ENCODE measurements around the gene C4BPB. TPM values are rescaled to one million over a fixed set of nuclear protein-coding genes. Genes with fewer than 3 reads are reported as not detected.

Gene C4BPB
- total and polyA plus RNA-seq, 2 donors (not counting 3 experiments of a cell fraction or from before 2014, with no cell fraction given): not detected

- Histone ChIP-seq H3K9me1 (replicated peaks; ENCODE audit: control insufficient read depth, extremely low read depth, insufficient read depth, low read length) (no peaks in the 10 kb centered on the region), H3K9me3 (replicated peaks; ENCODE audit: control insufficient read depth, insufficient read depth, low read length) (no peaks in the 10 kb centered on the region), H3K79me2 (ENCODE audit: control insufficient read depth, insufficient read depth, low read length) (no peaks in the 10 kb centered on the region), H3K9ac (replicated peaks; ENCODE audit: extremely low read depth, insufficient read depth, low read length) (no peak overlapping the region), H3K4me1 (ENCODE audit: control insufficient read depth, extremely low read depth, insufficient read depth, low read length) (no peaks in the 10 kb centered on the region), H3K4me3 (replicated peaks in 1 of 3; ENCODE audit: insufficient read depth in 1 of 3, low read depth in 1 of 3, low read length in 3 of 3) (no peak overlapping the region), H3K4me2 (ENCODE audit: insufficient read depth, low read length) (no peak overlapping the region), H4K20me1 (replicated peaks; ENCODE audit: control insufficient read depth, extremely low read depth, insufficient read depth, low read length) (no peaks in the 10 kb centered on the region), H2AFZ (ENCODE audit: low read depth, low read length) (no peak overlapping the region), H3K27me3 (ENCODE audit: control insufficient read depth in 2 of 2, insufficient read depth in 2 of 2, low read length in 2 of 2) (no peaks in the 10 kb centered on the region), H3K27ac (ENCODE audit: insufficient read depth, low read depth, low read length) (no peak overlapping the region), H3K36me3 (ENCODE audit: control insufficient read depth in 2 of 2, extremely low read depth in 1 of 2, insufficient read depth in 2 of 2, low read length in 2 of 2) (no peaks in the 10 kb centered on the region)
- FAIRE-seq (no peak), DNase-seq (ENCODE audit: low read depth, low spot score) (no peak)
- POLR2A ChIA-PET: no interaction called here
- TF ChIP-seq POLR2A (IDR thresholded peaks at IDR 0.05; ENCODE audit: low read depth, low read length): no peak
- no peak for TF ChIP-seq JUN (IDR thresholded peaks at IDR 0.05; ENCODE audit: borderline replicate concordance, insufficient read depth, insufficient read length, low read depth)
- TF ChIP-seq MAX (IDR thresholded peaks at IDR 0.05; ENCODE audit: insufficient read depth, insufficient read length): no peak
- no peak for TF ChIP-seq GATA2 (IDR thresholded peaks at IDR 0.05; ENCODE audit: insufficient read depth, insufficient read length, low read depth, low read length)
- TF ChIP-seq EZH2 (IDR thresholded peaks at IDR 0.05; ENCODE audit: borderline replicate concordance, low read depth, low read length, severe bottlenecking): no peak
- TF ChIP-seq FOS (IDR thresholded peaks at IDR 0.05; ENCODE audit: borderline replicate concordance, insufficient read depth, low read length): no peak
- no peak for TF ChIP-seq POLR2AphosphoS5 (IDR thresholded peaks at IDR 0.05; ENCODE audit: insufficient read depth, low read depth, low read length)
- TF ChIP-seq MYC (IDR thresholded peaks at IDR 0.05; ENCODE audit: low read depth, low read length): no peak
- no peak for TF ChIP-seq CTCF (IDR thresholded peaks at IDR 0.05; ENCODE audit: extremely low read depth in 1 of 2, insufficient read depth in 1 of 2, low read depth in 1 of 2, low read length in 2 of 2)
- BruUV-seq (replicated peaks): no TSS peak
- CTCF ChIA-PET: interaction anchor here (1.6 kb wide), 1 partner anchor 12 kb away, joined by 6 read pairs; no protein-coding TSS in a partner anchor
- intact Hi-C loops (cut with micrococcal nuclease): no loop called here
- dilution Hi-C loops (cut with MboI; ENCODE audit: extremely low pct_ligation_motif_present, low sequenced_read_pairs): no loop called here
These were observed 21.0 kb upstream of the C4BPB start for GRCh38 chr1:207067665-207068064.
